KOPT-K1 (cell line): ENCODE measurements around the gene CYREN.
"Not testable (repeated sequence)": the region's sequence is repeated elsewhere in the genome, so short reads cannot be mapped to it uniquely, and the experiment has no call there.

Source experiments
- H3K27ac ChIP-seq: fragments of 200-600 bp; sonication (generic); 2 replicates; pipeline ENCODE4 v1.5.1; 2016; ENCODE audit warnings: antibody characterized with exemption, mild to moderate bottlenecking, low read depth, low read length; ENCODE audit not compliant: poor library complexity, severe bottlenecking
- H3K36me3 ChIP-seq: fragments of 200-600 bp; sonication (generic); 2 replicates; pipeline ENCODE4 v1.5.1; 2017; ENCODE audit warnings: antibody characterized with exemption, mild to moderate bottlenecking, low read length, moderate library complexity; ENCODE audit not compliant: insufficient read depth
- H3K9me3 ChIP-seq: fragments of 200-600 bp; sonication (generic); 2 replicates; pipeline ENCODE4 v1.5.1; 2017; ENCODE audit warnings: antibody characterized with exemption, low read length, mild to moderate bottlenecking; ENCODE audit not compliant: insufficient read depth, poor library complexity, severe bottlenecking

The CYREN gene

GRCh38 chr7:135170274-135170997 lies at the start of gene CYREN:
TSS of gene CYREN (minus strand) at chr7:135170707. CDS start at chr7:135168922, 1,785 bp downstream.
- peak within 1 kb of the TSS; percentile 91 for H3K27ac ChIP-seq
- peaks cover 35% of the 10 kb centered on the region for H3K36me3 ChIP-seq
- H3K9me3 ChIP-seq, result no peaks in the 10 kb centered on the region

GRCh38 chr7:135217645-135218509 lies 47.4 kb upstream of the CYREN start:
- Histone ChIP-seq H3K9me3 (no peaks in the 10 kb centered on the region), H3K36me3 (no peaks in the 10 kb centered on the region), H3K27ac (no peak overlapping the region)

GRCh38 chr7:135215698-135216097 lies 45.2 kb upstream of the CYREN start:
- Histone ChIP-seq H3K36me3 (no peaks in the 10 kb centered on the region), H3K27ac (no peak overlapping the region), H3K9me3 (no peaks in the 10 kb centered on the region)

GRCh38 chr7:135215180-135215579 lies 44.7 kb upstream of the CYREN start:
- Histone ChIP-seq H3K36me3 (no peaks in the 10 kb centered on the region), H3K27ac (no peak overlapping the region)

GRCh38 chr7:135213831-135214230 lies 43.3 kb upstream of the CYREN start:
- Histone ChIP-seq H3K27ac (no peak overlapping the region), H3K9me3 (no peaks in the 10 kb centered on the region), H3K36me3 (no peaks in the 10 kb centered on the region)

More at GRCh38 chr7:135215180-135215579, 44.7 kb upstream of the CYREN start:
- no peaks in the 10 kb centered on the region for H3K9me3 ChIP-seq

GRCh38 chr7:135211946-135212685 lies 41.6 kb upstream of the CYREN start:
- H3K36me3 ChIP-seq, H3K9me3 ChIP-seq: not testable (repeated sequence)
- peak overlapping the region; percentile 47 for H3K27ac ChIP-seq

- Histone ChIP-seq H3K9me3 (no peaks in the 10 kb centered on the region), H3K36me3 (no peaks in the 10 kb centered on the region), H3K27ac (peak within 1 kb of the TSS; percentile 47)
Observed at GRCh38 chr7:135211179-135211945, 40.9 kb upstream of the CYREN start, which contains the start of gene WDR91. TSS of gene WDR91 (minus strand) at chr7:135211526. CDS start at chr7:135211502, 24 bp downstream.

GRCh38 chr7:135210888-135211178 lies 40.3 kb upstream of the CYREN start:
- peak overlapping the region; percentile 40 for H3K27ac ChIP-seq
- no peaks in the 10 kb centered on the region for H3K9me3 ChIP-seq
- no peaks in the 10 kb centered on the region for H3K36me3 ChIP-seq

- Histone ChIP-seq H3K36me3 (0 out of 2 replicates have a peak, but pooled peaks cover 6% of the 10 kb centered on the region), H3K27ac (no peak overlapping the region), H3K9me3 (no peaks in the 10 kb centered on the region)
Observed at GRCh38 chr7:135209225-135209834, 38.8 kb upstream of the CYREN start.

- 0 out of 2 replicates have a peak, but pooled peaks cover 15% of the 10 kb centered on the region for H3K36me3 ChIP-seq
- no peak overlapping the region for H3K27ac ChIP-seq
- no peaks in the 10 kb centered on the region for H3K9me3 ChIP-seq
Observed at GRCh38 chr7:135208102-135208793, 37.7 kb upstream of the CYREN start.

- Histone ChIP-seq H3K27ac (no peak overlapping the region), H3K36me3 (0 out of 2 replicates have a peak, but pooled peaks cover 15% of the 10 kb centered on the region), H3K9me3 (no peaks in the 10 kb centered on the region)
Observed at GRCh38 chr7:135207406-135208101, 37.0 kb upstream of the CYREN start.

- Histone ChIP-seq H3K36me3 (peaks cover 19% of the 10 kb centered on the region; the same call in 1 of the 2 replicates), H3K9me3 (no peaks in the 10 kb centered on the region), H3K27ac (no peak overlapping the region)
Observed at GRCh38 chr7:135206941-135207391, 36.5 kb upstream of the CYREN start.

- Histone ChIP-seq H3K36me3 (peaks cover 30% of the 10 kb centered on the region; the same call in 1 of the 2 replicates), H3K9me3 (no peaks in the 10 kb centered on the region), H3K27ac (no peak overlapping the region)
Observed at GRCh38 chr7:135205850-135206249, 35.3 kb upstream of the CYREN start.
